ENCODE measurements around the gene CDKAL1.

DNA sequence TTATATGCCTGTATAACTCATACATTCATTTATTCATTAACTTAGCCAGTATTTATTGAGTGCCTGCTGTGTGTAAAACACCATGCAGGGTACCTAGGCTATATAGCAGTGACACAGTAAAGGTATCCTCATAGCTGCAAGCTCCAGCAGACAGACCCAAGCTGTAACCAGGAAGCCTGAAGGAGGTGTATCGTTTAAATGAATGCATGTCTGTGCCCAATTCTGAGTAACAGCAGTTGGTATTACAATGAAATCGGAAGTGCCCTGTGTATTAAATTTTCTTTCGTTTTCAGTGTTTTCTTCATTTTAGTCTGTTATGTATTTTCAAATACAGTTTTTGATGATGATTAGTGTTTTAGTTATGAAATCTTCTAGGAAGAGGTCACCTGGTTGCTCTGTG is 573.5 kb downstream of the CDKAL1 start:
- TF ChIP-seq POLR2AphosphoS5 (IDR thresholded peaks at IDR 0.05; ENCODE audit: low read depth) (no peak), GABPA (IDR thresholded peaks at IDR 0.05; ENCODE audit: low read depth) (no peak), SPI1 (IDR thresholded peaks at IDR 0.05; ENCODE audit: borderline replicate concordance, low read depth) (no peak)
- TF ChIP-seq, protein P1, sequence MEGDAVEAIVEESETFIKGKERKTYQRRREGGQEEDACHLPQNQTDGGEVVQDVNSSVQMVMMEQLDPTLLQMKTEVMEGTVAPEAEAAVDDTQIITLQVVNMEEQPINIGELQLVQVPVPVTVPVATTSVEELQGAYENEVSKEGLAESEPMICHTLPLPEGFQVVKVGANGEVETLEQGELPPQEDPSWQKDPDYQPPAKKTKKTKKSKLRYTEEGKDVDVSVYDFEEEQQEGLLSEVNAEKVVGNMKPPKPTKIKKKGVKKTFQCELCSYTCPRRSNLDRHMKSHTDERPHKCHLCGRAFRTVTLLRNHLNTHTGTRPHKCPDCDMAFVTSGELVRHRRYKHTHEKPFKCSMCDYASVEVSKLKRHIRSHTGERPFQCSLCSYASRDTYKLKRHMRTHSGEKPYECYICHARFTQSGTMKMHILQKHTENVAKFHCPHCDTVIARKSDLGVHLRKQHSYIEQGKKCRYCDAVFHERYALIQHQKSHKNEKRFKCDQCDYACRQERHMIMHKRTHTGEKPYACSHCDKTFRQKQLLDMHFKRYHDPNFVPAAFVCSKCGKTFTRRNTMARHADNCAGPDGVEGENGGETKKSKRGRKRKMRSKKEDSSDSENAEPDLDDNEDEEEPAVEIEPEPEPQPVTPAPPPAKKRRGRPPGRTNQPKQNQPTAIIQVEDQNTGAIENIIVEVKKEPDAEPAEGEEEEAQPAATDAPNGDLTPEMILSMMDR (IDR thresholded peaks at IDR 0.05; ENCODE audit: insufficient read depth, low read length): no peak
